Tibial artery (tissue), 4 donors: ENCODE results near the gene SORCS2.

Source experiments
- DNase-seq, 2 donors: peaks; one replicate each; pipeline ENCODE4 v3.0.0-alpha.2; 2019
- H3K27ac ChIP-seq, 2 donors: fragments of 200-600 bp; sonication (generic) in 1 of 2; 1 replicate in 1 of 2; 2 replicates in 1 of 2; pipeline ENCODE4 v1.5.1; 2018 to 2019; ENCODE audit warnings: mild to moderate bottlenecking in 1 of 2
- H3K27me3 ChIP-seq, 2 donors: fragments of 200-600 bp; sonication (generic) in 1 of 2; one replicate each; pipeline versions ENCODE4 v1.5.1 to v1.6.0; 2016 to 2019
- H3K36me3 ChIP-seq, 3 donors: fragments of 200-600 bp; sonication (generic) in 2 of 3; one replicate each; pipeline ENCODE4 v1.5.1; 2016 to 2019; ENCODE audit warnings: mild to moderate bottlenecking in 2 of 3
- H3K4me1 ChIP-seq, 4 donors: fragments of 200-600 bp; sonication (generic) in 2 of 4; 1 replicate in 3 of 4; 2 replicates in 1 of 4; pipeline ENCODE4 v1.5.1; 2016 to 2019
- H3K4me3 ChIP-seq, 2 donors: fragments of 200-600 bp; sonication (generic) in 1 of 2; 1 replicate in 1 of 2; 2 replicates in 1 of 2; pipeline ENCODE4 v1.5.1; 2018 to 2019; ENCODE audit warnings: mild to moderate bottlenecking in 2 of 2
- H3K9me3 ChIP-seq, 3 donors: fragments of 200-600 bp; sonication (generic) in 1 of 3; one replicate each; pipeline ENCODE4 v1.5.1; 2016 to 2019
- intact Hi-C: fragments of 100-400 bp; cut with DNase I; formaldehyde crosslinking; loops from one replicate; pipeline ENCODE4 v1.15.0; 2023; ENCODE audit warnings: low total_unique reads
- TF ChIP-seq, protein P1 (sequence below), 2 experiments: fragments of 200-600 bp in 1 of 2; fragments of 450-650 bp in 1 of 2; IDR thresholded peaks; one replicate each; pipeline ENCODE4 v1.5.1; 2017 to 2019; ENCODE audit warnings: antibody characterized with exemption in 2 of 2, mild to moderate bottlenecking in 1 of 2, moderate library complexity in 1 of 2

SORCS2 gene

DNA sequence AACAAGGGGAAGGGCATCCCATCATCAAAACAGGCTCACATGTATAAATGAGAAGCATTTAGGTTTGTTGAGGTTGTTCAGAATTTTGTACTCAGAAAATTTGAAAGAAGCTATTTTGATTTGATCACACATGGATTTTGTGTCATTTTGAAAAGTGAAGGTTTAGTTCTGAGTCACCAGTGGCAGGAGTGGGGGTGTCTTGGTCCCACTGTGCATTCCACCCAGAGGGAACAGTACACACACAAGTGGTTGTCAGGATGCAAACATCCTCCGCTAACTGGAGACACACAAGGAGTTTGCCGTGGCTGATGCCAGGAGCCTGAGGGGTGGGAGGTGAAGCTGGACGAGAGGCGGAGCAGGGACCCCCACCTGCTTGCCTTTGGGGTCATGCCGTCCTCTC, 440.6 kb downstream of the SORCS2 start:
- no peak for DNase-seq
- H3K4me1 ChIP-seq, result peaks cover 0 to 31% (median 25%) of the 10 kb centered on the region in 4 donors
- H3K4me3 ChIP-seq, result no peak overlapping the region
- TF ChIP-seq, protein P1, sequence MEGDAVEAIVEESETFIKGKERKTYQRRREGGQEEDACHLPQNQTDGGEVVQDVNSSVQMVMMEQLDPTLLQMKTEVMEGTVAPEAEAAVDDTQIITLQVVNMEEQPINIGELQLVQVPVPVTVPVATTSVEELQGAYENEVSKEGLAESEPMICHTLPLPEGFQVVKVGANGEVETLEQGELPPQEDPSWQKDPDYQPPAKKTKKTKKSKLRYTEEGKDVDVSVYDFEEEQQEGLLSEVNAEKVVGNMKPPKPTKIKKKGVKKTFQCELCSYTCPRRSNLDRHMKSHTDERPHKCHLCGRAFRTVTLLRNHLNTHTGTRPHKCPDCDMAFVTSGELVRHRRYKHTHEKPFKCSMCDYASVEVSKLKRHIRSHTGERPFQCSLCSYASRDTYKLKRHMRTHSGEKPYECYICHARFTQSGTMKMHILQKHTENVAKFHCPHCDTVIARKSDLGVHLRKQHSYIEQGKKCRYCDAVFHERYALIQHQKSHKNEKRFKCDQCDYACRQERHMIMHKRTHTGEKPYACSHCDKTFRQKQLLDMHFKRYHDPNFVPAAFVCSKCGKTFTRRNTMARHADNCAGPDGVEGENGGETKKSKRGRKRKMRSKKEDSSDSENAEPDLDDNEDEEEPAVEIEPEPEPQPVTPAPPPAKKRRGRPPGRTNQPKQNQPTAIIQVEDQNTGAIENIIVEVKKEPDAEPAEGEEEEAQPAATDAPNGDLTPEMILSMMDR (IDR thresholded peaks at IDR 0.05), result no peak
- H3K27me3 ChIP-seq, result peaks cover 0 to 39% of the 10 kb centered on the region in 2 donors
- no peaks in the 10 kb centered on the region for H3K9me3 ChIP-seq
- intact Hi-C loops, result no loop called here
- H3K36me3 ChIP-seq, result no peaks in the 10 kb centered on the region
- H3K27ac ChIP-seq, result no peak overlapping the region

DNA sequence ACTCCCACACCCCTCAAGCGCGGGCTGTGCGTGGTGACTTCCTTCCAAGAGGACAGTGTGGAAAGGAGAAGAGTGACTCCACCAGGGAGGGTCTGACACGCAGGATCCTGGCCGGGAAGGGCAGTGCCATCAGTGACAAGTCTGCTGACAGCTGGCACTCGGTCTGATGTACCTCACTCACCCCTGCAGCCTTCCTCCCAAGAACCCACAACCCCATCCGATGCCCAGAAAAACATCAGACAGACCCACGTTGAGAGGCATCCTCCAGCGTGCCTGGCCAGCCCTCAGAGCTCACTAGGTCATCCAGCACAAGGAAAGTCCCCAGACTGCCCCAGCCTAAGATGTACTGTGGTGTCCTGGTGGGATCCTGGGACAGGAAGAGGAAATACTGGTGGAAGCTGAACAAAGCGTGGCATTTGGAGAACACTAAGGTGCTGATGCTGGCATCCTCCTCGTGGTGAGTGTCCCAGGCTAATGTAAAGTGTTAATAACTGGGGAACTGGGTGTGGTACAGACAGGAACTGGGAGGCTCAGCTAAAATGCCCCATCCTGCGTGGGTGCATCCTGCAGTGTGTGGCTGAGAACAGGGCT, 442.4 kb downstream of the SORCS2 start:
- Histone ChIP-seq H3K27me3 (peaks cover 0 to 48% of the 10 kb centered on the region in 2 donors), H3K4me1 (peaks cover 0 to 31% (median 25%) of the 10 kb centered on the region in 4 donors), H3K27ac (no peak overlapping the region), H3K4me3 (no peak overlapping the region), H3K36me3 (no peaks in the 10 kb centered on the region), H3K9me3 (no peaks in the 10 kb centered on the region)
- no peak for DNase-seq
- TF ChIP-seq, protein P1 (IDR thresholded peaks at IDR 0.05), result no peak
- intact Hi-C loops, result no loop called here

DNA sequence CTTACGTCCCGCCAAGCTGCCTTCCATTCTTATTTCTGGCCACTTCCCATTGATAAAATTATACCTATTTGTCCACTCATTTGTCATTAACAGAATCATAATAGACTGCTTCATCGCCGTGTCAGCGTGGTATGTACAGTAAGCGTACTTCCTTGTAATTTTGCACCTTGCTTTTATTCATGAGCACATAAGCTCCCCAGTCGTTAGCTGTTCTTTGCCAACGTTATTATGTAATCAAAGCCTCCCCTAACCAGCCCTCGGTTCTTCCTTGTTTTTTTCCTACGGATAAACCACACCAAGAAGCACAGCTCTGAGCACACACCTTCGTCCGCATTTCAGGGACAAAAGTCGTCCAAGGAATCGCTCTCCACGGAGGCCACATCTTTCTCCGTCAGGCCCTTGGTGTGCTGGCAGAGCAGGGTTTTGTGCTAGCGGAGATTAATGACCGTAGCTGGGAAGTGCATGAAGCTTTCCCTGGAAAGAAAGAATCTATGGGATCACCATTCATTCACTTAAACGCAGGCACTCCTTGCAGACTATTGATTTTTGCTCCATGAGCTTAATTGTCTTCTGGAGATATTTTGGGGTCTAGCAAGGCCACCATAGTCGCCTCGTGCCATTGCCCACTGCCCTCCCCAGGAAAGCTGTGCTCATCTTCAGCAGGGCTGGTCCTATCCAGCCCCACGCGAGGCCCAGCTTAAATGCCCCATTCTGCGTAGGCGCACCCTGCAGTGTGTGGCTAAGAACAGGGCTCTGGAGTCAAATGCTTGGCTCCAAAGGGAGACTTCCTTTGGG, 443.3 kb downstream of the SORCS2 start:
- TF ChIP-seq, protein P1 (IDR thresholded peaks at IDR 0.05), result no peak
- H3K4me1 ChIP-seq, result peaks cover 0 to 23% (median 20%) of the 10 kb centered on the region in 4 donors
- peaks cover 0 to 48% of the 10 kb centered on the region in 2 donors for H3K27me3 ChIP-seq
- H3K4me3 ChIP-seq, result no peak overlapping the region
- intact Hi-C loops, result no loop called here
- no peak overlapping the region for H3K27ac ChIP-seq
- DNase-seq, result no peak
- H3K36me3 ChIP-seq, result no peaks in the 10 kb centered on the region
- no peaks in the 10 kb centered on the region for H3K9me3 ChIP-seq

DNA sequence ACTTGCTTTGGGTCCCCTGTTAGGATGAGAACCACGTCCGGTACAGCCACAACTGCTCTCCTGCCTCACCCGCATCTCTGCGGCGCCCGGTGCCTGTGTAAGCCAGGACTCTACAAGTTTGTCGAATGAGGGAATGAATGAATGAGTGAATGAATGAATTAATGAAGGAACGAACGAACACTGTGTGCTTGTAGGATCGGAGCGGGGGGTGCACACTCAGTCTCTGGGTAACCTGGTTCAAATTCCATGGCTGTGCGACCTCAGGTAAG, 443.8 kb downstream of the SORCS2 start:
- DNase-seq, result no peak
- Histone ChIP-seq H3K4me3 (no peak overlapping the region), H3K27ac (no peak overlapping the region), H3K27me3 (peaks cover 0 to 48% of the 10 kb centered on the region in 2 donors), H3K4me1 (peaks cover 0 to 18% (median 16%) of the 10 kb centered on the region in 4 donors), H3K36me3 (no peaks in the 10 kb centered on the region), H3K9me3 (no peaks in the 10 kb centered on the region)
- TF ChIP-seq, protein P1 (IDR thresholded peaks at IDR 0.05), result no peak
- intact Hi-C loops, result no loop called here

DNA sequence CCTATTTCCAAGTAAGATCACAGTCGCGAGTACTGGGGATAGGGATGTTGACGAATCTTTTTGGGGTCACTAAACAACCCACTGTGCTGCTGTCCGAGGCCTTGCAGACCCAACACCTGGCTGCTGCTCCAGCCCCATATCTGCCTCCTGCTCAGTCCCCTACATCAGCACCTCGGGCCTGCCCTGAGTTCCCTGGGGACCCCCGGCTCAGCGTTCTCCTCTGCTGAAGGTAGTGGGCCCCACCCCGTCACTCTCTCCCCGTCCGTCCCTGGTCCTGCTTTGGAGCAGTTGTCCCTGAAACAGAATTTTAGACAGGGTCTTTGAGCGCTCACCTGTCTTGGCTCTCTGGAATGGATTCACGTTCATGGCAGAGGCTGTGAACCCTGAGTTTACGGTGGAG, 444.8 kb downstream of the SORCS2 start:
- DNase-seq, result no peak
- Histone ChIP-seq H3K4me1 (peaks cover 0 to 8% (median 6%) of the 10 kb centered on the region in 4 donors), H3K27ac (no peak overlapping the region), H3K27me3 (peaks cover 0 to 51% of the 10 kb centered on the region in 2 donors), H3K4me3 (no peak overlapping the region), H3K9me3 (no peaks in the 10 kb centered on the region), H3K36me3 (no peaks in the 10 kb centered on the region)
- TF ChIP-seq, protein P1 (IDR thresholded peaks at IDR 0.05), result no peak
- intact Hi-C loops, result loop anchor here (1.0 kb wide), 1 partner anchor 16 kb away; no protein-coding TSS in a partner anchor
